Adrenal gland (tissue), 12 donors: Measurements from ENCODE around the gene CEP83. TPM values are rescaled to one million over a fixed set of nuclear protein-coding genes. Genes with fewer than 3 reads are reported as not detected.
"Not testable (repeated sequence)": the region's sequence is repeated elsewhere in the genome, so short reads cannot be mapped to it uniquely, and the experiment has no call there.

Source experiments
- DNase-seq, 7 donors: peaks; one replicate each; pipeline ENCODE4 v3.0.0-alpha.2; 2019 to 2020
- H3K27ac ChIP-seq, 5 donors: fragments of 200-600 bp; sonication (generic) in 4 of 5; 1 replicate in 3 of 5; 2 replicates in 2 of 5; pipeline versions ENCODE4 v1.5.1 to v1.8.0; 2016 to 2020; ENCODE audit warnings: mild to moderate bottlenecking in 1 of 5
- H3K27me3 ChIP-seq: fragments of 200-600 bp; 2 replicates; pipeline ENCODE4 v1.8.0; 2021
- H3K36me3 ChIP-seq, 2 donors: fragments of 200-600 bp; replicated peaks in 1 of 2; 1 replicate in 1 of 2; 2 replicates in 1 of 2; pipeline versions ENCODE4 v1.5.1 to v1.8.0; 2018 to 2022
- H3K4me1 ChIP-seq, 2 donors: fragments of 200-600 bp; replicated peaks in 1 of 2; 1 replicate in 1 of 2; 2 replicates in 1 of 2; pipeline versions ENCODE4 v1.5.1 to v1.8.0; 2018 to 2021
- H3K4me3 ChIP-seq, 4 donors: fragments of 200-600 bp; sonication (generic) in 3 of 4; one replicate each; pipeline ENCODE4 v1.5.1; 2016 to 2018
- H3K9me3 ChIP-seq, 3 donors: fragments of 200-600 bp; sonication (generic) in 1 of 3; replicated peaks in 1 of 3; 1 replicate in 2 of 3; 2 replicates in 1 of 3; pipeline versions ENCODE4 v1.5.1 to v1.8.0; 2016 to 2021
- POLR2A ChIP-seq, 2 donors: fragments of 450-650 bp; IDR thresholded peaks; one replicate each; pipeline ENCODE4 v1.6.1; 2017; ENCODE audit warnings: antibody characterized with exemption in 2 of 2, mild to moderate bottlenecking in 2 of 2, moderate library complexity in 1 of 2
- WGBS, 4 donors: extraction: QIAGEN DNeasy Blood & Tissue Kit in 2 of 4; methylation state at CpG; one replicate each; pipeline versions ENCODE4 v1.1.5 to v1.1.7; 2013 to 2017; 5-methylcytosine and 5-hydroxymethylcytosine counted together
- intact Hi-C, 2 donors: fragments of 100-400 bp; cut with DNase I; formaldehyde crosslinking; loops; one replicate each; pipeline versions ENCODE4 v1.14.1 to v1.15.0; 2022 to 2023
- polyA plus RNA-seq, 3 donors: library from polyadenylated mRNA; stranded (reverse); fragments of 200-250 nt in 2 of 3; fragments of 350-450 nt in 1 of 3; fragmentation: Illumina TruSeq in 1 of 3; extraction: RNeasy Lipid Tissue Mini Kit (QIAGEN cat#74804) in 1 of 3; gene quantifications; one replicate each; pipeline ENCODE4 v1.2.3, GENCODE V29; 2013 to 2014
- total RNA-seq, 9 donors: library from RNA; depleted of rRNA in 4 of 9; stranded (reverse); fragments of >200 nt in 4 of 9; fragments of 120-200 nt in 1 of 9; fragmentation: NEBNext Ultra II Directional in 1 of 9; extraction: Animal tissue kit (Norgen Biotek cat#: 25700) in 1 of 9; gene quantifications; one replicate each; pipeline versions ENCODE4 v1.1.0 to v1.2.4, GENCODE V29; 2013 to 2023
- TF ChIP-seq, protein P1 (sequence below), 6 experiments: fragments of 450-650 bp in 4 of 6; fragments of 200-600 bp in 2 of 6; sonication (generic) in 1 of 6; IDR thresholded peaks; 1 replicate in 5 of 6; 2 replicates in 1 of 6; pipeline versions ENCODE4 v1.5.1 to v1.8.0; 2016 to 2021; ENCODE audit warnings: antibody characterized with exemption in 6 of 6, mild to moderate bottlenecking in 2 of 6, moderate library complexity in 1 of 6
- donor health status: healthy with polysubstance abuse.
- donor health status: Bipolar disorder and iron deficiency.
- donor health status: DM: yes; HTN: yes; CAD: no.
- donor health status: DM: no; HTN: no; CAD: no.
- donor health status: DM: no; HTN: no; CAD: no.
- donor health status: DM: yes; HTN: yes; CAD: no.

The CEP83 gene
- total and polyA plus RNA-seq, 12 donors = 7.8 to 30.4 (median 18.4) TPM

- no peak for DNase-seq
- peaks cover 0 to 4% (median 0%) of the 10 kb centered on the region in 3 donors for H3K9me3 ChIP-seq
- no peak for TF ChIP-seq POLR2A (IDR thresholded peaks at IDR 0.05)
- TF ChIP-seq, protein P1, sequence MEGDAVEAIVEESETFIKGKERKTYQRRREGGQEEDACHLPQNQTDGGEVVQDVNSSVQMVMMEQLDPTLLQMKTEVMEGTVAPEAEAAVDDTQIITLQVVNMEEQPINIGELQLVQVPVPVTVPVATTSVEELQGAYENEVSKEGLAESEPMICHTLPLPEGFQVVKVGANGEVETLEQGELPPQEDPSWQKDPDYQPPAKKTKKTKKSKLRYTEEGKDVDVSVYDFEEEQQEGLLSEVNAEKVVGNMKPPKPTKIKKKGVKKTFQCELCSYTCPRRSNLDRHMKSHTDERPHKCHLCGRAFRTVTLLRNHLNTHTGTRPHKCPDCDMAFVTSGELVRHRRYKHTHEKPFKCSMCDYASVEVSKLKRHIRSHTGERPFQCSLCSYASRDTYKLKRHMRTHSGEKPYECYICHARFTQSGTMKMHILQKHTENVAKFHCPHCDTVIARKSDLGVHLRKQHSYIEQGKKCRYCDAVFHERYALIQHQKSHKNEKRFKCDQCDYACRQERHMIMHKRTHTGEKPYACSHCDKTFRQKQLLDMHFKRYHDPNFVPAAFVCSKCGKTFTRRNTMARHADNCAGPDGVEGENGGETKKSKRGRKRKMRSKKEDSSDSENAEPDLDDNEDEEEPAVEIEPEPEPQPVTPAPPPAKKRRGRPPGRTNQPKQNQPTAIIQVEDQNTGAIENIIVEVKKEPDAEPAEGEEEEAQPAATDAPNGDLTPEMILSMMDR (IDR thresholded peaks at IDR 0.05) = no peak
- 82 to 92% (median 88%) methylated on average over 2 of the region's 2 CpGs for WGBS, 4 donors
- H3K36me3 ChIP-seq = no peaks in the 10 kb centered on the region
- H3K4me1 ChIP-seq = peaks cover 0 to 17% of the 10 kb centered on the region in 2 donors
- H3K27ac ChIP-seq = no peak overlapping the region
- no peaks in the 10 kb centered on the region for H3K27me3 ChIP-seq
- intact Hi-C loops = no loop called here
- H3K4me3 ChIP-seq = no peak overlapping the region
Observed at GRCh38 chr12:94401326-94401725, 58.3 kb downstream of the CEP83 start.

DNA sequence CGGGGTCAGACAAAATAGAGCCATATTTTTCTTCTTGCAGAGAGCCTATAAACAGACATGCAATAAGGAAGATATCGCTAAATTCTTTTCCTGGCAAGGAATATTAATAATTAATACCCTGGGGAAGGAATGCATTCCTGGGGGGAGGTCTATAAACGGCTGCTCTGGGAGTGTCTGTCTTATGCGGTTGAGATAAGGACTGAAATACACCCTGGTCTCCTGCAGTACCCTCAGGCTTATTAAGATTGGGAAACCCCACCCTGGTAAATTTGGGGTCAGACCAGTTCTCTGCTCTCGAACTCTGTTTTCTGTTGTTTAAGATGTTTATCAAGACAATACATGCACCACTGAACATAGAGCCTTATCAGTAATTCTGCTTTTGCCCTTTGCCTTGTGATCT, 61.0 kb downstream of the CEP83 start:
- H3K27ac ChIP-seq, H3K36me3 ChIP-seq, DNase-seq, H3K27me3 ChIP-seq, intact Hi-C loops, H3K4me3 ChIP-seq, H3K4me1 ChIP-seq, H3K9me3 ChIP-seq: not testable (repeated sequence)
- 88 to 95% (median 93%) methylated on average over 5 of the region's 5 CpGs for WGBS, 4 donors

DNA sequence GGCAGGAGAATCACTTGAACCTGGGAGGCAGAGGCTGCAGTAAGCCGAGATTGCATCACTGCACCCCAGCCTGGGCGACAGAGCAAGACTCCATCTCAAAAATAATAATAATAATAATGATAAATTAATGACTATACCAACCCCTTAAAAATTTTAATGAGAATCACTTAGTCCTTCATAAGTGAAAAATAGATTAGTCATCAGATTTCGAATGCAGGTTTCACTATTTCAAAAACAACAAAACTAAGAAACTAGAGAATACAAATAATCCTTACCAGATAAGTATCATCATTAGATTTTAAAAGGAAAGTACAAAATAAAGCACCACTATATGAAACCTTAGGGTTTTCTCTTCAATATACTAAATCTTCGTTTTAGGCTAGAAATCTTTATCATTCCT, 62.3 kb downstream of the CEP83 start:
- 94 to 99% (median 97%) methylated on average over 4 of the region's 4 CpGs for WGBS, 4 donors
- intact Hi-C loops = no loop called here
- Histone ChIP-seq H3K4me3 (no peak overlapping the region), H3K27ac (no peak overlapping the region), H3K27me3 (no peaks in the 10 kb centered on the region), H3K4me1 (no peaks in the 10 kb centered on the region), H3K36me3 (no peaks in the 10 kb centered on the region), H3K9me3 (no peaks in the 10 kb centered on the region)
- TF ChIP-seq, protein P1 (IDR thresholded peaks at IDR 0.05) = no peak
- no peak for TF ChIP-seq POLR2A (IDR thresholded peaks at IDR 0.05)
- no peak for DNase-seq

DNA sequence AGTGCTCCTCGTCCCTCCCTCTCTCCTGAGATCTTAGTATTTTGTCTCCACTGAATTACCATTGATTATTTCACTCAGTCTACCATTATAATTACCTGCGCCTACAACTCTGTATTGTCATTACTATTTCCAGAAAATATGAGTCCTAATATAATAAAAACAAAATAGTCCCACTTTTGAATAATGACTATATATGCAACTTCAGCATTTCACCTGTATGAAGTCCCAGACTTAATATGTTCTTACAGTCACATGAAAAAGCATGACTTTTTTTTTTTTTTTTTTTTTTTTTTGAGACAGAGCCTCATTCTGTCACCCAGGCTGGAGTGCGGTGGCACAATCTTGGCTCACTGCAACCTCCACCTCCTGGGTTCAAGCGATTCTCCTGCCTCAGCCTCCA, 63.7 kb downstream of the CEP83 start:
- DNase-seq, intact Hi-C loops, H3K36me3 ChIP-seq, H3K9me3 ChIP-seq, H3K4me1 ChIP-seq, H3K4me3 ChIP-seq, H3K27me3 ChIP-seq, H3K27ac ChIP-seq: not testable (repeated sequence)
- 95 to 100% (median 98%) methylated on average over 4 of the region's 4 CpGs for WGBS, 4 donors

DNA sequence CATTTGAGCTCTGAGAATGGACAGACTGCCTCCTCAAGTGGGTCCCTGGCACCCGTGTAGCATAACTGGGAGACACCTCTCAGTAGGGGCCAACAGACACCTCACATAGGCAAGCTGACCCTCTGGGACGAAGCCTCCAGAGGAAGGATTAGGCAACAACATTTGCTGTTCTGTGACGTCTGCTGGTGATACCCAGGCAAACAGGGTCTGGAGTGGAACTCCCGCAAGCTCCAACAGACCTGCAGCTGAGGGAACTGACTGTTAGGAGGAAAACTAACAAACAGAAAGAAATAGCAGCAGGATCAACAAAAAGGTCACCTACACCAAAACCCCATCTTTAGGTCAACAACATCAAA, 69.6 kb downstream of the CEP83 start:
- no peak overlapping the region for H3K4me3 ChIP-seq
- H3K36me3 ChIP-seq = no peaks in the 10 kb centered on the region
- no peaks in the 10 kb centered on the region for H3K9me3 ChIP-seq
- H3K4me1 ChIP-seq = peaks cover 19 to 20% of the 10 kb centered on the region in 2 donors
- intact Hi-C loops = no loop called here
- TF ChIP-seq POLR2A (IDR thresholded peaks at IDR 0.05) = no peak
- 92 to 100% (median 95%) methylated on average over 2 to 4 of the region's 4 CpGs for WGBS, 4 donors
- no peak for DNase-seq
- no peak overlapping the region for H3K27ac ChIP-seq
- no peaks in the 10 kb centered on the region for H3K27me3 ChIP-seq

GRCh38 chr12:94389482-94390129, 70.1 kb downstream of the CEP83 start:
- H3K36me3 ChIP-seq, DNase-seq, H3K9me3 ChIP-seq, H3K27ac ChIP-seq, H3K4me3 ChIP-seq, H3K27me3 ChIP-seq, intact Hi-C loops: not testable (repeated sequence)
- WGBS, 4 donors = 87 to 96% (median 91%) methylated on average over 8 to 16 of the region's 16 CpGs
- peaks cover 19 to 20% of the 10 kb centered on the region in 2 donors for H3K4me1 ChIP-seq
